ENCODE results near the gene ATP5IF1. TPM values are rescaled to one million over a fixed set of nuclear protein-coding genes. Genes with fewer than 3 reads are reported as not detected.

Gene ATP5IF1
- total and polyA plus RNA-seq, 9 of the 15 experiments (the other 6 are each of a cell fraction or from before 2014, with no cell fraction given), result 292 to 1,422 (median 388) TPM

GRCh38 chr1:28235755-28236655 is at the start of gene ATP5IF1 (continued):
- no peak for TF ChIP-seq ZNF75A (CRISPR knock-in tag; IDR thresholded peaks at IDR 0.05)
- no peak for TF ChIP-seq MLX (CRISPR knock-in tag; conservative IDR thresholded peaks at IDR 0.05)
- no peak for TF ChIP-seq HNRNPUL1 (IDR thresholded peaks at IDR 0.05; ENCODE audit: low read length)
- TF ChIP-seq HMG20A (CRISPR knock-in tag; conservative IDR thresholded peaks at IDR 0.05), result no peak
- peak; percentile 78; the same call in 1 of the 2 replicates for TF ChIP-seq NR2C2 (CRISPR knock-in tag; IDR thresholded peaks at IDR 0.05)
- no peak for TF ChIP-seq NR2C2 (tag; IDR thresholded peaks at IDR 0.05)
- no peak for TF ChIP-seq ETS2 (tag; IDR thresholded peaks at IDR 0.05; ENCODE audit: borderline replicate concordance, poor library complexity, severe bottlenecking)
- no peak for TF ChIP-seq ZNF57 (CRISPR knock-in tag; IDR thresholded peaks at IDR 0.05)
- TF ChIP-seq GTF2B (IDR thresholded peaks at IDR 0.05; ENCODE audit: extremely low read depth, insufficient read length), result no peak
- no peak; the same call in 1 of the 2 replicates for TF ChIP-seq RNF2 (IDR thresholded peaks at IDR 0.05)
- no peak for TF ChIP-seq ZNF140 (CRISPR knock-in tag; IDR thresholded peaks at IDR 0.05)
- TF ChIP-seq ZBTB1 (CRISPR knock-in tag; IDR thresholded peaks at IDR 0.05; ENCODE audit: borderline replicate concordance, low read depth), result no peak
- TF ChIP-seq SNIP1 (IDR thresholded peaks at IDR 0.05; ENCODE audit: low read depth), result no peak
- no peak for TF ChIP-seq CHAMP1 (IDR thresholded peaks at IDR 0.05)
- TF ChIP-seq NR3C1 (CRISPR knock-in tag; IDR thresholded peaks at IDR 0.05), result no peak
- TF ChIP-seq, protein P1, sequence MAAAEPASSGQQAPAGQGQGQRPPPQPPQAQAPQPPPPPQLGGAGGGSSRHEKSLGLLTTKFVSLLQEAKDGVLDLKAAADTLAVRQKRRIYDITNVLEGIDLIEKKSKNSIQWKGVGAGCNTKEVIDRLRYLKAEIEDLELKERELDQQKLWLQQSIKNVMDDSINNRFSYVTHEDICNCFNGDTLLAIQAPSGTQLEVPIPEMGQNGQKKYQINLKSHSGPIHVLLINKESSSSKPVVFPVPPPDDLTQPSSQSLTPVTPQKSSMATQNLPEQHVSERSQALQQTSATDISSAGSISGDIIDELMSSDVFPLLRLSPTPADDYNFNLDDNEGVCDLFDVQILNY (CRISPR knock-in tag; IDR thresholded peaks at IDR 0.05), result no peak
- TF ChIP-seq ZNF740 (CRISPR knock-in tag; IDR thresholded peaks at IDR 0.05), result no peak; the same call in 1 of the 2 replicates
- no peak for TF ChIP-seq ZNF740 (tag; IDR thresholded peaks at IDR 0.05)
- no peak for TF ChIP-seq ILF3 (IDR thresholded peaks at IDR 0.05; ENCODE audit: borderline replicate concordance)
- TF ChIP-seq ZNF561 (CRISPR knock-in tag; conservative IDR thresholded peaks at IDR 0.05), result no peak
- TF ChIP-seq, protein P2, sequence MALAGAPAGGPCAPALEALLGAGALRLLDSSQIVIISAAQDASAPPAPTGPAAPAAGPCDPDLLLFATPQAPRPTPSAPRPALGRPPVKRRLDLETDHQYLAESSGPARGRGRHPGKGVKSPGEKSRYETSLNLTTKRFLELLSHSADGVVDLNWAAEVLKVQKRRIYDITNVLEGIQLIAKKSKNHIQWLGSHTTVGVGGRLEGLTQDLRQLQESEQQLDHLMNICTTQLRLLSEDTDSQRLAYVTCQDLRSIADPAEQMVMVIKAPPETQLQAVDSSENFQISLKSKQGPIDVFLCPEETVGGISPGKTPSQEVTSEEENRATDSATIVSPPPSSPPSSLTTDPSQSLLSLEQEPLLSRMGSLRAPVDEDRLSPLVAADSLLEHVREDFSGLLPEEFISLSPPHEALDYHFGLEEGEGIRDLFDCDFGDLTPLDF (CRISPR knock-in tag; IDR thresholded peaks at IDR 0.05), result no peak

Measured in K562 (cell line).